H1 (cell line): ENCODE measurements around the gene USP50. TPM values are rescaled to one million over a fixed set of nuclear protein-coding genes. Genes with fewer than 3 reads are reported as not detected.

Experiments used
- CTCF ChIA-PET: fragments of 300-600 bp; sonication (Branson Sonifier 250); formaldehyde crosslinking; loops from one replicate; lab custom pipeline; 2021; ENCODE audit not compliant: partially characterized antibody; lab: Charles Lee
- POLR2A ChIA-PET: fragments of 300-600 bp; sonication (Branson Sonifier 250); formaldehyde crosslinking; loops from one replicate; lab custom pipeline; 2021; ENCODE audit warnings: inconsistent platforms; ENCODE audit not compliant: partially characterized antibody; lab: Charles Lee
- DNase-seq, 2 experiments: peaks; one replicate each; pipeline versions ENCODE4 v3.0.0 to v3.0.0-alpha.2; 2010 to 2022; ENCODE audit warnings: low spot score in 2 of 2, low read depth in 1 of 2, mixed read lengths in 1 of 2
- FAIRE-seq: peaks from 2 replicates; lab custom pipeline; 2011; peaks lifted over from hg19 to GRCh38; lab: Jason Lieb, UNC
- H2AFZ ChIP-seq: 2 replicates; pipeline ENCODE4 v1.8.1; 2012; ENCODE audit warnings: low read length, inconsistent platforms
- H2AK5ac ChIP-seq: 2 replicates; pipeline ENCODE4 v1.6.1; 2013; ENCODE audit warnings: low read depth, low read length
- H2BK120ac ChIP-seq: replicated peaks from 2 replicates; pipeline ENCODE3; 2013; ENCODE audit warnings: low read depth, low read length, inconsistent platforms
- H2BK12ac ChIP-seq: 2 replicates; pipeline ENCODE4 v1.6.1; 2013; ENCODE audit warnings: low read depth, low read length
- H2BK15ac ChIP-seq: 2 replicates; pipeline ENCODE4 v1.6.1; 2013; ENCODE audit warnings: low read length
- H2BK20ac ChIP-seq: 2 replicates; pipeline ENCODE4 v1.6.1; 2013; ENCODE audit warnings: low read length
- H2BK5ac ChIP-seq: 2 replicates; pipeline ENCODE4 v1.6.1; 2013; ENCODE audit warnings: low read depth, low read length
- H3K14ac ChIP-seq: 2 replicates; pipeline ENCODE4 v1.6.1; 2013; ENCODE audit warnings: inconsistent platforms; ENCODE audit not compliant: insufficient read length
- H3K18ac ChIP-seq: 2 replicates; pipeline ENCODE4 v1.6.1; 2013; ENCODE audit warnings: low read length; ENCODE audit errors: extremely low read depth
- H3K23ac ChIP-seq: 2 replicates; pipeline ENCODE4 v1.6.1; 2013; ENCODE audit warnings: inconsistent platforms; ENCODE audit not compliant: insufficient read length
- H3K23me2 ChIP-seq: 2 replicates; pipeline ENCODE4 v1.6.1; 2013; ENCODE audit warnings: low read depth, low read length
- H3K27ac ChIP-seq: 2 replicates; pipeline ENCODE4 v1.6.1; 2011; ENCODE audit warnings: low read depth, low read length, inconsistent platforms
- H3K27me3 ChIP-seq, 4 experiments: replicated peaks in 1 of 4; 1 replicate in 1 of 4; 2 replicates in 3 of 4; pipeline versions ENCODE4 v1.6.1 to v1.8.1; 2011 to 2013; ENCODE audit warnings: low read length in 3 of 4, mild to moderate bottlenecking in 3 of 4, inconsistent platforms in 2 of 4, mixed read lengths in 2 of 4, moderate library complexity in 1 of 4; ENCODE audit not compliant: control insufficient read depth in 3 of 4, insufficient read depth in 3 of 4; ENCODE audit errors: extremely low read depth in 1 of 4
- H3K36me3 ChIP-seq, 4 experiments: 2 replicates each; pipeline versions ENCODE4 v1.6.1 to v1.8.1; 2011 to 2013; ENCODE audit warnings: mild to moderate bottlenecking in 4 of 4, low read length in 3 of 4, moderate library complexity in 2 of 4, control low read depth in 1 of 4, inconsistent platforms in 1 of 4; ENCODE audit not compliant: insufficient read depth in 4 of 4, control insufficient read depth in 2 of 4
- H3K4ac ChIP-seq: replicated peaks from 2 replicates; pipeline ENCODE3; 2013; ENCODE audit warnings: low read length, low read depth, mixed read lengths, inconsistent platforms; ENCODE audit not compliant: insufficient read length
- H3K4me1 ChIP-seq, 4 experiments: replicated peaks in 1 of 4; 1 replicate in 1 of 4; 2 replicates in 3 of 4; pipeline versions ENCODE4 v1.6.1 to v1.8.1; 2011 to 2013; ENCODE audit warnings: low read length in 3 of 4, inconsistent platforms in 2 of 4, mixed read lengths in 1 of 4; ENCODE audit not compliant: insufficient read depth in 4 of 4, control insufficient read depth in 3 of 4
- H3K4me2 ChIP-seq, 2 experiments: 2 replicates each; pipeline versions ENCODE4 v1.6.1 to v1.8.1; 2011 to 2013; ENCODE audit warnings: low read depth in 2 of 2, low read length in 2 of 2, control low read depth in 1 of 2, inconsistent platforms in 1 of 2, mild to moderate bottlenecking in 1 of 2; ENCODE audit not compliant: insufficient read depth in 1 of 2
- H3K4me3 ChIP-seq, 4 experiments: fragments of 200-600, 300-600 bp in 1 of 4; sonication (generic), shearing (Covaris generic), sonication (Bioruptor Twin) in 1 of 4; 2 replicates each; pipeline versions ENCODE4 v1.5.1 to v1.8.1; 2011 to 2016; ENCODE audit warnings: low read length in 4 of 4, low read depth in 3 of 4, control low read depth in 2 of 4, inconsistent platforms in 2 of 4, mild to moderate bottlenecking in 2 of 4, mixed read lengths in 1 of 4, moderate library complexity in 1 of 4; ENCODE audit not compliant: insufficient read depth in 2 of 4; ENCODE audit errors: extremely low read depth in 1 of 4
- H3K56ac ChIP-seq: replicated peaks from 2 replicates; pipeline ENCODE3; 2013; ENCODE audit warnings: low read depth, mild to moderate bottlenecking, mixed read lengths, low read length, inconsistent platforms; ENCODE audit not compliant: insufficient read length
- H3K79me1 ChIP-seq: 2 replicates; pipeline ENCODE4 v1.6.1; 2013; ENCODE audit warnings: low read depth, low read length, control low read depth
- H3K79me2 ChIP-seq, 2 experiments: 2 replicates each; pipeline versions ENCODE4 v1.6.1 to v1.8.1; 2012 to 2013; ENCODE audit warnings: low read length in 2 of 2, mild to moderate bottlenecking in 2 of 2, inconsistent platforms in 1 of 2; ENCODE audit not compliant: insufficient read depth in 2 of 2, control insufficient read depth in 1 of 2
- H3K9ac ChIP-seq, 4 experiments: replicated peaks in 1 of 4; 1 replicate in 1 of 4; 2 replicates in 3 of 4; pipeline versions ENCODE4 v1.6.1 to v1.8.1; 2011 to 2013; ENCODE audit warnings: low read depth in 3 of 4, low read length in 3 of 4, control low read depth in 2 of 4, mild to moderate bottlenecking in 2 of 4, moderate library complexity in 2 of 4, inconsistent platforms in 1 of 4; ENCODE audit errors: extremely low read depth in 1 of 4
- H3K9me3 ChIP-seq, 2 experiments: 2 replicates each; pipeline versions ENCODE4 v1.6.1 to v1.8.1; 2012 to 2013; ENCODE audit warnings: mild to moderate bottlenecking in 2 of 2, moderate library complexity in 2 of 2, control low read depth in 1 of 2, inconsistent platforms in 1 of 2, low read depth in 1 of 2, low read length in 1 of 2, mixed read lengths in 1 of 2; ENCODE audit not compliant: insufficient read depth in 2 of 2
- H4K20me1 ChIP-seq, 2 experiments: replicated peaks in 1 of 2; 2 replicates each; pipeline versions ENCODE3 to v1.8.1; 2011 to 2013; ENCODE audit warnings: inconsistent platforms in 2 of 2, low read length in 2 of 2, mild to moderate bottlenecking in 1 of 2; ENCODE audit not compliant: insufficient read depth in 2 of 2, control insufficient read depth in 1 of 2
- H4K5ac ChIP-seq: 2 replicates; pipeline ENCODE4 v1.6.1; 2013; ENCODE audit warnings: low read length, low read depth, mixed read lengths, inconsistent platforms; ENCODE audit not compliant: insufficient read length
- H4K8ac ChIP-seq: 2 replicates; pipeline ENCODE4 v1.8.0; 2013; ENCODE audit warnings: mild to moderate bottlenecking, moderate library complexity, low read length, inconsistent platforms; ENCODE audit not compliant: insufficient read depth; ENCODE audit errors: extremely low read depth
- H4K91ac ChIP-seq: replicated peaks from 2 replicates; pipeline ENCODE3; 2013; ENCODE audit warnings: low read length, mixed read lengths, inconsistent platforms; ENCODE audit not compliant: insufficient read length
- BCL11A ChIP-seq, 2 experiments: IDR thresholded peaks; one replicate each; pipeline ENCODE4 v1.6.1; 2011; ENCODE audit warnings: low read depth in 2 of 2, low read length in 2 of 2, mild to moderate bottlenecking in 2 of 2
- CBX8 ChIP-seq: fragments of 300-800, 300-1000 bp; sonication (generic); IDR thresholded peaks from 2 replicates; pipeline ENCODE4 v1.7.1; 2016; ENCODE audit warnings: low read depth, low read length, borderline replicate concordance
- SAP30 ChIP-seq: fragments of 300-600 bp; sonication (generic); IDR thresholded peaks from 2 replicates; pipeline ENCODE4 v1.7.1; 2012; ENCODE audit warnings: low read length, moderate library complexity, mild to moderate bottlenecking, inconsistent platforms; ENCODE audit not compliant: insufficient read depth, insufficient replicate concordance
- SP4 ChIP-seq: IDR thresholded peaks from 2 replicates; pipeline ENCODE4 v1.6.1; 2012; ENCODE audit warnings: low read length, inconsistent platforms
- TAF1 ChIP-seq: IDR thresholded peaks from 2 replicates; pipeline ENCODE4 v1.6.1; 2011; ENCODE audit warnings: mild to moderate bottlenecking, low read depth, low read length
- WGBS, 2 experiments: shearing (Covaris generic) in 1 of 2; methylation state at CpG; one replicate each; pipeline versions ENCODE4 v1.1.6 to v1.1.7; 2013 to 2015; ENCODE audit warnings: low lambda C conversion rate in 2 of 2, mixed read lengths in 2 of 2, inconsistent platforms in 1 of 2, low coverage in 1 of 2, missing lambda C conversion rate in 1 of 2; ENCODE audit not compliant: insufficient replicate concordance in 2 of 2, insufficient coverage in 1 of 2, insufficient read length in 1 of 2; ENCODE audit errors: extremely low coverage in 1 of 2, missing lambda C conversion rate in 1 of 2; 5-methylcytosine and 5-hydroxymethylcytosine counted together
- polyA plus RNA-seq, 7 experiments: library from polyadenylated mRNA; depleted of rRNA in 3 of 7; stranded (reverse) in 5 of 7; unstranded in 2 of 7; fragments of >200 nt in 5 of 7; fragments of 200-250 nt in 2 of 7; gene quantifications; 1 replicate in 5 of 7; 2 replicates in 1 of 7; 4 replicates in 1 of 7; pipeline versions ENCODE4 v1.2.1 to v1.2.3, GENCODE V29; 2011 to 2013; ENCODE audit warnings: missing spikeins in 2 of 7, mixed read lengths in 2 of 7
- total RNA-seq: library from RNA; stranded (reverse); fragmentation: NEBNext Ultra II Directional; extraction: Animal tissue kit (Norgen Biotek cat#: 25700); gene quantifications from 2 replicates; pipeline ENCODE4 v1.2.1, GENCODE V29; 2021
- TF ChIP-seq, protein P1 (sequence below): IDR thresholded peaks from 2 replicates; pipeline ENCODE4 v1.6.1; 2012; ENCODE audit warnings: inconsistent platforms

Gene USP50
- total and polyA plus RNA-seq, 2 of the 8 experiments (the other 6 are each of a cell fraction or from before 2014, with no cell fraction given), result not detected

DNA sequence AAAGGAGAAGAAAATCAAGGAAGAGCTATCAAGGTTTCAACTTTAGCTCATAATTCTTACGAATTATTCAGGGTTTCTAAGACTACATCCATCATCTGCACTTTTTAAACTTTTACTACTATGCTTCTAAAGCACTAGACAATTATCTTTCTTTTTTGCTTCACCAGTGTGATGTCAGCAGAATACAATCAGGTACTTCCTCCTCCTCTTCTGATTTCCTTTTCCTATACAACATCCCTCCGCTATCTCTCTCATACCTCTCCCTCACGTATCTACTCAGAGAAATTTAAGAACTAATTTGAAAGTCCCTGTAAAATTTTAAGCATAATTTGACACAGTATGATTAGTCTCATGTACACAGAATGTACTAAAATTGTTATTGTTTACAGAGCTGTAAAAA is 47.3 kb upstream of the USP50 start:
- no peak overlapping the region for H2BK12ac ChIP-seq
- no peak overlapping the region for H3K56ac ChIP-seq
- H3K4ac ChIP-seq, result no peak overlapping the region
- no peak overlapping the region for H3K4me3 ChIP-seq
- no peaks in the 10 kb centered on the region for H3K79me2 ChIP-seq
- no peak overlapping the region for H2BK5ac ChIP-seq
- no peaks in the 10 kb centered on the region for H4K20me1 ChIP-seq
- H4K5ac ChIP-seq, result no peak overlapping the region
- H3K4me1 ChIP-seq, result no peaks in the 10 kb centered on the region
- no peak overlapping the region for H3K18ac ChIP-seq
- H3K14ac ChIP-seq, result no peak overlapping the region
- no peak overlapping the region for H3K4me2 ChIP-seq
- H2BK120ac ChIP-seq, result no peak overlapping the region
- H3K9me3 ChIP-seq, result no peaks in the 10 kb centered on the region
- H2AFZ ChIP-seq, result no peak overlapping the region
- H3K27me3 ChIP-seq, result no peaks in the 10 kb centered on the region
- H2BK20ac ChIP-seq, result no peak overlapping the region
- TF ChIP-seq SP4, result no peak
- TF ChIP-seq BCL11A (IDR thresholded peaks at IDR 0.05; ENCODE audit: low read depth in 2 of 2, low read length in 2 of 2), result no peak
- TF ChIP-seq SAP30, result no peak
- TF ChIP-seq CBX8, result no peak
- TF ChIP-seq, protein P1, sequence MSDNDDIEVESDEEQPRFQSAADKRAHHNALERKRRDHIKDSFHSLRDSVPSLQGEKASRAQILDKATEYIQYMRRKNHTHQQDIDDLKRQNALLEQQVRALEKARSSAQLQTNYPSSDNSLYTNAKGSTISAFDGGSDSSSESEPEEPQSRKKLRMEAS, result no peak
- no peak for TF ChIP-seq TAF1
- no peak overlapping the region for H3K23ac ChIP-seq
- H2BK15ac ChIP-seq, result no peak overlapping the region
- no peak overlapping the region for H3K9ac ChIP-seq
- 83 to 100% methylated on average over 2 to 3 of the region's 3 CpGs for WGBS, 2 experiments
- FAIRE-seq (no peak), DNase-seq (no peak)
- no peak overlapping the region for H4K8ac ChIP-seq
- H3K36me3 ChIP-seq, result peaks cover 6 to 78% (median 21%) of the 10 kb centered on the region in 4 experiments; a peak in 7 of 8 replicates
- H2AK5ac ChIP-seq, result no peak overlapping the region
- no peaks in the 10 kb centered on the region for H3K79me1 ChIP-seq
- H4K91ac ChIP-seq, result no peak overlapping the region
- POLR2A ChIA-PET, result no interaction called here
- H3K23me2 ChIP-seq, result no peaks in the 10 kb centered on the region
- CTCF ChIA-PET, result interaction anchor here (0.6 to 0.7 kb wide), 2 partner anchors 28 to 51 kb away, joined by 3 to 4 read pairs; no protein-coding TSS in a partner anchor
- H3K27ac ChIP-seq, result no peak overlapping the region
